ENCODE results near the gene TPRX2. TPM values are rescaled to one million over a fixed set of nuclear protein-coding genes. Genes with fewer than 3 reads are reported as not detected.

Gene TPRX2
- total and polyA plus RNA-seq, 2 of the 8 experiments (the other 6 are each of a cell fraction or from before 2014, with no cell fraction given), result not detected

GRCh38 chr19:47819858-47820257 lies 39.2 kb upstream of the TPRX2 start:
- H4K20me1 ChIP-seq (replicated peaks in 1 of 2; ENCODE audit: control insufficient read depth in 1 of 2, insufficient read depth in 2 of 2, low read length in 2 of 2), result no peaks in the 10 kb centered on the region
- DNase-seq (ENCODE audit: low read depth in 1 of 2, low spot score in 2 of 2), result peak in 1 of 2 experiments; percentile 17
- H3K4me1 ChIP-seq (replicated peaks in 1 of 4; ENCODE audit: control insufficient read depth in 3 of 4, insufficient read depth in 4 of 4, low read length in 3 of 4), result peaks cover 0 to 19% (median 11%) of the 10 kb centered on the region in 4 experiments; a peak in 6 of 7 replicates
- peak; percentile 7 for FAIRE-seq
- peak overlapping the region; percentile 48; a peak in 3 of 4 replicates for H3K4me2 ChIP-seq (ENCODE audit: insufficient read depth in 1 of 2, low read depth in 2 of 2, low read length in 2 of 2)
- H3K79me1 ChIP-seq (ENCODE audit: low read depth, low read length), result no peaks in the 10 kb centered on the region
- WGBS, 2 experiments (ENCODE audit: extremely low coverage in 1 of 2, insufficient coverage in 1 of 2, insufficient read length in 1 of 2, insufficient replicate concordance in 2 of 2, low coverage in 1 of 2, low lambda C conversion rate in 2 of 2, missing lambda C conversion rate in 1 of 2), result 45% methylated on average over 8 of the region's 10 CpGs; no CpG with 5 or more reads in 1 of the 2 experiments
- no peaks in the 10 kb centered on the region for H3K36me3 ChIP-seq (ENCODE audit: control insufficient read depth in 2 of 4, insufficient read depth in 4 of 4, low read length in 3 of 4)
- H2AFZ ChIP-seq (ENCODE audit: low read length), result 0 out of 2 replicates have a peak overlapping the region, but pooled peaks have one; percentile 24
- no peak overlapping the region for H2BK5ac ChIP-seq (ENCODE audit: low read depth, low read length)
- no peak overlapping the region for H4K8ac ChIP-seq (ENCODE audit: extremely low read depth, insufficient read depth, low read length)
- peaks cover 4% of the 10 kb centered on the region; the same call in 1 of the 2 replicates for H3K23me2 ChIP-seq (ENCODE audit: low read depth, low read length)
- no peak overlapping the region for H3K27ac ChIP-seq (ENCODE audit: low read depth, low read length)
- no peaks in the 10 kb centered on the region for H3K9me3 ChIP-seq (ENCODE audit: insufficient read depth in 2 of 2, low read depth in 1 of 2, low read length in 1 of 2)
- H2BK20ac ChIP-seq (ENCODE audit: low read length), result 0 out of 2 replicates have a peak overlapping the region, but pooled peaks have one; percentile 86
- no peak overlapping the region for H2AK5ac ChIP-seq (ENCODE audit: low read depth, low read length)
- H3K23ac ChIP-seq (ENCODE audit: insufficient read length), result no peak overlapping the region
- H3K56ac ChIP-seq (replicated peaks; ENCODE audit: insufficient read length, low read depth, low read length), result no peak overlapping the region
- TF ChIP-seq ATF2 (IDR thresholded peaks at IDR 0.05; ENCODE audit: low read length), result no peak
- peak; percentile 58; the same call in 1 of the 2 replicates for TF ChIP-seq SP1 (IDR thresholded peaks at IDR 0.05; ENCODE audit: low read depth, low read length)
- TF ChIP-seq MAX (IDR thresholded peaks at IDR 0.05), result peak; percentile 30; the same call in 1 of the 2 replicates
- no peak for TF ChIP-seq SIX5 (IDR thresholded peaks at IDR 0.05; ENCODE audit: low read depth, low read length)
- 0 out of 2 replicates have a peak, but pooled peaks have one; percentile 51 for TF ChIP-seq RBBP5 (IDR thresholded peaks at IDR 0.05; ENCODE audit: borderline replicate concordance, low read depth, low read length)
- peak; percentile 31 for TF ChIP-seq NANOG (IDR thresholded peaks at IDR 0.05; ENCODE audit: insufficient read depth, low read depth, low read length, poor library complexity, severe bottlenecking)
- 0 out of 3 replicates have a peak, but pooled peaks of 1 of the 2 experiments have one; percentile 33 for TF ChIP-seq EP300 (IDR thresholded peaks at IDR 0.05; ENCODE audit: borderline replicate concordance in 1 of 2, low read depth in 2 of 2, low read length in 2 of 2)
- 0 out of 2 replicates have a peak, but pooled peaks have one; percentile 29 for TF ChIP-seq CREB1 (IDR thresholded peaks at IDR 0.05)
- no peak overlapping the region for H4K91ac ChIP-seq (replicated peaks; ENCODE audit: insufficient read length, low read length)
- peak overlapping the region in 2 of 4 experiments; percentile 14 to 17; a peak in 1 of 8 replicates for H3K4me3 ChIP-seq (ENCODE audit: extremely low read depth in 1 of 4, insufficient read depth in 2 of 4, low read depth in 3 of 4, low read length in 4 of 4)
- CTCF ChIA-PET (ENCODE audit: partially characterized antibody), result interaction anchor here (0.7 to 2.3 kb wide), 8 partner anchors 13 to 77 kb away, joined by 3 to 9 read pairs (median 4); no protein-coding TSS in a partner anchor
- no peak overlapping the region for H3K9ac ChIP-seq (replicated peaks in 1 of 4; ENCODE audit: extremely low read depth in 1 of 4, low read depth in 3 of 4, low read length in 3 of 4)
- no peaks in the 10 kb centered on the region; a peak in 1 of 4 replicates for H3K79me2 ChIP-seq (ENCODE audit: control insufficient read depth in 1 of 2, insufficient read depth in 2 of 2, low read length in 2 of 2)
- no peak overlapping the region for H4K5ac ChIP-seq (ENCODE audit: insufficient read length, low read depth, low read length)
- H3K4ac ChIP-seq (replicated peaks; ENCODE audit: insufficient read length, low read depth, low read length), result no peak overlapping the region
- H2BK12ac ChIP-seq (ENCODE audit: low read depth, low read length), result no peak overlapping the region
- H3K18ac ChIP-seq (ENCODE audit: extremely low read depth, low read length), result no peak overlapping the region; the same call in 1 of the 2 replicates
- H2BK15ac ChIP-seq (ENCODE audit: low read length), result 0 out of 2 replicates have a peak overlapping the region, but pooled peaks have one; percentile 5
- POLR2A ChIA-PET (ENCODE audit: partially characterized antibody), result interaction anchor here (1.2 to 1.3 kb wide), 2 partner anchors 9 to 29 kb away, joined by 6 to 11 read pairs; no protein-coding TSS in a partner anchor
- no peak overlapping the region for H2BK120ac ChIP-seq (replicated peaks; ENCODE audit: low read depth, low read length)
- H3K27me3 ChIP-seq (replicated peaks in 1 of 4; ENCODE audit: control insufficient read depth in 3 of 4, extremely low read depth in 1 of 4, insufficient read depth in 3 of 4, low read length in 3 of 4), result no peaks in the 10 kb centered on the region
- no peak overlapping the region for H3K14ac ChIP-seq (ENCODE audit: insufficient read length)

Measured in H1 (cell line).